Neutrophil (primary cell): ENCODE results near the gene ANO10.
"Not testable (repeated sequence)": the region's sequence is repeated elsewhere in the genome, so short reads cannot be mapped to it uniquely, and the experiment has no call there.

Source experiments
- H3K27ac ChIP-seq: fragments of 200-600 bp; sonication (generic); 2 replicates; pipeline ENCODE4 v1.5.1; 2016; ENCODE audit warnings: mild to moderate bottlenecking, moderate library complexity
- H3K27me3 ChIP-seq: fragments of 200-600 bp; sonication (generic); 2 replicates; pipeline ENCODE4 v1.6.0; 2016; ENCODE audit warnings: mild to moderate bottlenecking
- H3K36me3 ChIP-seq: fragments of 200-600 bp; sonication (generic); 2 replicates; pipeline ENCODE4 v1.5.1; 2017
- H3K4me1 ChIP-seq, 2 experiments: fragments of 200-600 bp in 1 of 2; sonication (generic) in 1 of 2; 1 replicate in 1 of 2; 2 replicates in 1 of 2; pipeline versions ENCODE4 v1.5.1 to v1.6.1; 2013 to 2016; ENCODE audit warnings: low read depth in 1 of 2, low read length in 1 of 2, mild to moderate bottlenecking in 1 of 2, moderate library complexity in 1 of 2; ENCODE audit not compliant: control insufficient read depth in 1 of 2, insufficient read depth in 1 of 2
- H3K4me3 ChIP-seq, 2 experiments: fragments of 200-600 bp in 1 of 2; sonication (generic) in 1 of 2; 1 replicate in 1 of 2; 2 replicates in 1 of 2; pipeline ENCODE4 v1.5.1; 2013 to 2016; ENCODE audit warnings: low read depth in 1 of 2, low read length in 1 of 2, mild to moderate bottlenecking in 1 of 2, moderate library complexity in 1 of 2
- H3K9me3 ChIP-seq: fragments of 200-600 bp; sonication (generic); 2 replicates; pipeline ENCODE4 v1.5.1; 2016
- CTCF ChIP-seq: fragments of 200-600 bp; sonication (generic); IDR thresholded peaks from 2 replicates; pipeline ENCODE4 v1.5.1; 2016; ENCODE audit warnings: antibody characterized with exemption

The ANO10 gene

GRCh38 chr3:43497905-43498365 is 123.9 kb downstream of the ANO10 start:
- no peaks in the 10 kb centered on the region for H3K9me3 ChIP-seq
- no peak for TF ChIP-seq CTCF
- H3K27me3 ChIP-seq = no peaks in the 10 kb centered on the region
- no peaks in the 10 kb centered on the region for H3K36me3 ChIP-seq
- peak overlapping the region; percentile 69 for H3K27ac ChIP-seq
- no peak overlapping the region for H3K4me3 ChIP-seq
- H3K4me1 ChIP-seq = peaks cover 22 to 28% of the 10 kb centered on the region in 2 experiments

GRCh38 chr3:43497422-43497821 is 124.4 kb downstream of the ANO10 start:
- Histone ChIP-seq H3K9me3 (no peaks in the 10 kb centered on the region), H3K36me3 (no peaks in the 10 kb centered on the region), H3K4me3 (no peak overlapping the region), H3K4me1 (peaks cover 20 to 26% of the 10 kb centered on the region in 2 experiments), H3K27me3 (no peaks in the 10 kb centered on the region), H3K27ac (peak overlapping the region; percentile 8)
- no peak for TF ChIP-seq CTCF

- H3K4me1 ChIP-seq = peaks cover 14 to 21% of the 10 kb centered on the region in 2 experiments
- H3K9me3 ChIP-seq = no peaks in the 10 kb centered on the region
- no peaks in the 10 kb centered on the region for H3K36me3 ChIP-seq
- no peak overlapping the region for H3K4me3 ChIP-seq
- no peak for TF ChIP-seq CTCF
- peak overlapping the region; percentile 8 for H3K27ac ChIP-seq
- H3K27me3 ChIP-seq = no peaks in the 10 kb centered on the region
These were observed 125.0 kb downstream of the ANO10 start for GRCh38 chr3:43496740-43497375.

- H3K4me3 ChIP-seq = not testable (repeated sequence)
These were observed 128.9 kb downstream of the ANO10 start for GRCh38 chr3:43492932-43493331.

GRCh38 chr3:43491807-43492206 is 130.0 kb downstream of the ANO10 start:
- not testable (repeated sequence) for H3K9me3 ChIP-seq, H3K27me3 ChIP-seq, H3K36me3 ChIP-seq, H3K4me3 ChIP-seq, H3K27ac ChIP-seq
- H3K4me1 ChIP-seq = peaks cover 5 to 12% of the 10 kb centered on the region in 2 experiments

More at GRCh38 chr3:43492932-43493331, 128.9 kb downstream of the ANO10 start:
- H3K36me3 ChIP-seq, H3K9me3 ChIP-seq, H3K27me3 ChIP-seq, H3K27ac ChIP-seq: not testable (repeated sequence)
- H3K4me1 ChIP-seq = peaks cover 5 to 12% of the 10 kb centered on the region in 2 experiments

- no peak for TF ChIP-seq CTCF
- Histone ChIP-seq H3K4me3 (no peak overlapping the region), H3K27ac (peak overlapping the region; percentile 49), H3K4me1 (peaks cover 5 to 12% of the 10 kb centered on the region in 2 experiments), H3K27me3 (no peaks in the 10 kb centered on the region), H3K36me3 (no peaks in the 10 kb centered on the region), H3K9me3 (no peaks in the 10 kb centered on the region)
These were observed 131.1 kb downstream of the ANO10 start for GRCh38 chr3:43490640-43491185.
